ENCODE measurements around the gene CRYBG2. TPM values are rescaled to one million over a fixed set of nuclear protein-coding genes. Genes with fewer than 3 reads are reported as not detected.
"Not testable (repeated sequence)": the region's sequence is repeated elsewhere in the genome, so short reads cannot be mapped to it uniquely, and the experiment has no call there.

The CRYBG2 gene
- total RNA-seq, 2 donors from 2014 or later = 9.0 to 15.1 TPM

DNA sequence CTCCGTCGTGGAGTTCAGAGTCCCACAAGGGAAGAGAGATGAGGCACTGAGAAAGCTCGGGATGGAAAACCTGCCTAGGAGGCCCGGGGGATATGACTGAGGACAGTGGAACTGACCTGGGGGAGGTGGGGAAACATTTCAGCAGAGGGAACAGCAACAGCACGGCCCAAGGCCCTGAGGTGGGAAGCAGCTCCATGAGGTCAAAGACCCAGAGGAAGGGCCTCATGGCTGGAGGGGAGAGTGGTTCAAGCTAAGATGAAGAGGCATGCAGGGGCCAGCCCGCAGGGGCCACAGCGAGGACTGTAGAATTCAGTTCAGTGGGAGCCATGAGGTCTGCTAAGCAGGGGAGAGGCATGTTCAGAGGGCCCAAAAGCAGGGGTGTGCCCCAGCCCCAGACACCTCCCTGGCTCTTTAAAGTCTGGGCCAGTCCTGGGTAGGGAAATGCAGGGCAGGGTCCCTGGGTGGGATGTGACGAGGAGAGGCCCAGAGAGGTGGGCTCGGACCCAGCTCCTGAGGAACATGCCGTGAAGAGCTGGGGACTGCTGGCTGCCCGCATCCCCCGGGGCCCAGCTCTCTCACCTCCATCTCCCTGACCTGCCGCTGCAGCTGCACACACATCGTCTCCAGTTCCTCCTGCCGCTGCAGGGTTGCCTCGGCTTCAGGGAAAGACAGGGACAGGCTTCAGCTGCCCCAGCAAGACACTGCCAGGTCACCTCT is 57.4 kb downstream of the CRYBG2 start:
- H3K27ac ChIP-seq (ENCODE audit: low read depth, low read length) = no peak overlapping the region
- 87 to 92% methylated on average over 15 to 16 of the region's 16 CpGs for WGBS, 2 experiments (ENCODE audit: insufficient coverage in 1 of 2, insufficient read length in 1 of 2)
- H3K27me3 ChIP-seq (ENCODE audit: control insufficient read depth, insufficient read depth, low read length, poor library complexity, severe bottlenecking) = no peaks in the 10 kb centered on the region
- no peak overlapping the region for H3K4me3 ChIP-seq (ENCODE audit: low read length)
- no peaks in the 10 kb centered on the region for H3K27me3 Mint-ChIP-seq (ENCODE audit: insufficient read depth)
- no peaks in the 10 kb centered on the region for H3K4me1 ChIP-seq (ENCODE audit: control insufficient read depth, insufficient read depth, low read length)
- no peak overlapping the region for H3K4me3 Mint-ChIP-seq
- H3K9me3 Mint-ChIP-seq = no peaks in the 10 kb centered on the region
- no peaks in the 10 kb centered on the region for H3K36me3 ChIP-seq (ENCODE audit: control insufficient read depth, insufficient read depth, low read length)
- H3K4me1 Mint-ChIP-seq = no peaks in the 10 kb centered on the region
- TF ChIP-seq, protein P1, sequence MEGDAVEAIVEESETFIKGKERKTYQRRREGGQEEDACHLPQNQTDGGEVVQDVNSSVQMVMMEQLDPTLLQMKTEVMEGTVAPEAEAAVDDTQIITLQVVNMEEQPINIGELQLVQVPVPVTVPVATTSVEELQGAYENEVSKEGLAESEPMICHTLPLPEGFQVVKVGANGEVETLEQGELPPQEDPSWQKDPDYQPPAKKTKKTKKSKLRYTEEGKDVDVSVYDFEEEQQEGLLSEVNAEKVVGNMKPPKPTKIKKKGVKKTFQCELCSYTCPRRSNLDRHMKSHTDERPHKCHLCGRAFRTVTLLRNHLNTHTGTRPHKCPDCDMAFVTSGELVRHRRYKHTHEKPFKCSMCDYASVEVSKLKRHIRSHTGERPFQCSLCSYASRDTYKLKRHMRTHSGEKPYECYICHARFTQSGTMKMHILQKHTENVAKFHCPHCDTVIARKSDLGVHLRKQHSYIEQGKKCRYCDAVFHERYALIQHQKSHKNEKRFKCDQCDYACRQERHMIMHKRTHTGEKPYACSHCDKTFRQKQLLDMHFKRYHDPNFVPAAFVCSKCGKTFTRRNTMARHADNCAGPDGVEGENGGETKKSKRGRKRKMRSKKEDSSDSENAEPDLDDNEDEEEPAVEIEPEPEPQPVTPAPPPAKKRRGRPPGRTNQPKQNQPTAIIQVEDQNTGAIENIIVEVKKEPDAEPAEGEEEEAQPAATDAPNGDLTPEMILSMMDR (conservative IDR thresholded peaks at IDR 0.05) = no peak
- H3K9me3 ChIP-seq (ENCODE audit: control insufficient read depth, low read length) = no peaks in the 10 kb centered on the region
- H3K36me3 Mint-ChIP-seq (ENCODE audit: low read depth) = peaks cover 8% of the 10 kb centered on the region
- H3K9ac ChIP-seq (ENCODE audit: extremely low read depth, low read length, poor library complexity, severe bottlenecking) = no peak overlapping the region
- no peak overlapping the region for H3K27ac Mint-ChIP-seq
- no peak for DNase-seq

DNA sequence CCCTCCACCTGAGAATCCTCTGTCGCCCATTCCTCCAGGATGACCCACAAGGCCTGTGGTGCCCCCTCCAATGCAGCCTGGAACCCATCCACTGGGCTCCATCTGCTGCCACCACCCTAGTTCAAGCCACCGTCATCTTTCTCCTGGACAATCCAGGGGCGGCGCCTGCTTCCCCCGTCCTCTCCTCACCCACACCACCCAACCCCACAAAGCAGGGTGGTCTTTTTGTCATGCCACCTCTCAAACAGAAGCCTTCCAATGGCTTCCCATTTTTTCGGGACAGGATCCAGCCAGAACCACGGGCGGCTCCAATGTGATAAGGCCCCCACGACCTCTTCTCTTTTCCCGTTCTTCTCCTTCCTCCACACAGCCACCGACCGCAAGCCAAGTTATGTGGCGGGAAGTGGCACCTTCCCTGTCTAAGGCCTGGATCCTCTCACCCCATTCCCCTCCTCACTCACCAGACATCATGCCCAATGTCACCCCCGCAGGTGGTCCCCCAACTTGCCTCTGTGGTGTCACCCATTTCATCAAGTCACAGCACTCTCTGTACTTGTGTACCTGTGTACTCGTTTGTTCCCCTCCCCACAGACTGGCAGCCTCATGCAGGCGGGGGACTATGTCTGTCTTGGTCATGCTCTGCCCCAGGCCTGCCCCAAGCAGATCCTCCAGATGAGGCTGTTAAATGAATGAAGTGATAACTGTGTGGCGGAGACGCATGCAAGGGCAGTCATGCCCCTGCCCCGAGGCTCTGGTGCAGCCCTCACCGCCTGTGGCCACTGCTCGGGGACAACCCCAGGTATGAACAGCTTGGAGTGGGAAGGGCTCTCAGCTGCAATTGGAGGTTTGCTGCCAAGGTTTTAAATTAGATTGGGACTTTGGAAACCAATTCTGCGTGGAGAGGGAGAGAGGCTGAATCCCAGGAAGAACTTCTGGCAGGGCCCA is 58.5 kb downstream of the CRYBG2 start:
- TF ChIP-seq, protein P1 (conservative IDR thresholded peaks at IDR 0.05) = no peak
- no peak overlapping the region for H3K27ac ChIP-seq (ENCODE audit: low read depth, low read length)
- H3K27me3 Mint-ChIP-seq (ENCODE audit: insufficient read depth) = no peaks in the 10 kb centered on the region
- H3K27ac Mint-ChIP-seq = no peak overlapping the region
- H3K9me3 Mint-ChIP-seq = no peaks in the 10 kb centered on the region
- WGBS, 2 experiments (ENCODE audit: insufficient coverage in 1 of 2, insufficient read length in 1 of 2) = 87 to 94% methylated on average over 14 to 22 of the region's 22 CpGs
- no peak overlapping the region for H3K4me3 ChIP-seq (ENCODE audit: low read length)
- no peak overlapping the region for H3K4me3 Mint-ChIP-seq
- peaks cover 8% of the 10 kb centered on the region for H3K36me3 Mint-ChIP-seq (ENCODE audit: low read depth)
- no peak overlapping the region for H3K9ac ChIP-seq (ENCODE audit: extremely low read depth, low read length, poor library complexity, severe bottlenecking)
- no peaks in the 10 kb centered on the region for H3K27me3 ChIP-seq (ENCODE audit: control insufficient read depth, insufficient read depth, low read length, poor library complexity, severe bottlenecking)
- H3K36me3 ChIP-seq (ENCODE audit: control insufficient read depth, insufficient read depth, low read length) = no peaks in the 10 kb centered on the region
- no peak for DNase-seq
- no peaks in the 10 kb centered on the region for H3K4me1 ChIP-seq (ENCODE audit: control insufficient read depth, insufficient read depth, low read length)
- peaks cover 9% of the 10 kb centered on the region for H3K4me1 Mint-ChIP-seq
- no peaks in the 10 kb centered on the region for H3K9me3 ChIP-seq (ENCODE audit: control insufficient read depth, low read length)

DNA sequence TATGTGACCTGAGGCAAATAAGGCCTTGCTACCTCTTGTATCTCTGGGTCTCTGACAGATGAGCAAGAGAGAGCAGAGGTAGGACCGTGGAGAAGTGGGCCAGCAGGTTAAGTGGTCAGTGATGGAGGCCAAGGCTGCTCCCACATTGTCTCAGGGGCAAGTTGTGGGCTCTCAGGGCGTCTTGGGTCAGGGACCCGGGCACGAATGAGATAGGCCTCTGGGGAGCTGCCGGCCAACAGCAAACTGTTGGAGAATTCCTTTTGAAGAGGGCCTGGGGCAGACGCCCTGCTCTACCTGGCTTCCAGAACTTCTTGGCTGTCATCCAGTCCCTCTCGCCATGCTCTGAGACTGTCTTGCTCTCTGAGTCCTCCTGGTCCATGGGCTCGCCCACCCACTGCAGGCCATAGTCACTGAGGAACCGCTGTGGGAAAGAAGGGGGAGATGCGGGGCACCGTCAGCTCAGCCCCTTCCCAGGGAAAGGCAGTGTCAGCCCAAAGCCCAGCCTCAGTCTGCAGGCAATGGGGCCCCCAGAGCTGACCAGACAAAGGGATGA is 59.9 kb downstream of the CRYBG2 start:
- peaks cover 14% of the 10 kb centered on the region for H3K4me1 Mint-ChIP-seq
- no peaks in the 10 kb centered on the region for H3K27me3 Mint-ChIP-seq (ENCODE audit: insufficient read depth)
- Histone ChIP-seq H3K36me3 (ENCODE audit: control insufficient read depth, insufficient read depth, low read length) (no peaks in the 10 kb centered on the region), H3K27ac (ENCODE audit: low read depth, low read length) (no peak overlapping the region), H3K27me3 (ENCODE audit: control insufficient read depth, insufficient read depth, low read length, poor library complexity, severe bottlenecking) (no peaks in the 10 kb centered on the region), H3K9ac (ENCODE audit: extremely low read depth, low read length, poor library complexity, severe bottlenecking) (no peak overlapping the region), H3K9me3 (ENCODE audit: control insufficient read depth, low read length) (no peaks in the 10 kb centered on the region), H3K4me3 (ENCODE audit: low read length) (no peak overlapping the region), H3K4me1 (ENCODE audit: control insufficient read depth, insufficient read depth, low read length) (no peaks in the 10 kb centered on the region)
- TF ChIP-seq, protein P1 (conservative IDR thresholded peaks at IDR 0.05) = no peak
- H3K36me3 Mint-ChIP-seq (ENCODE audit: low read depth) = peaks cover 8% of the 10 kb centered on the region
- no peaks in the 10 kb centered on the region for H3K9me3 Mint-ChIP-seq
- DNase-seq = no peak
- H3K4me3 Mint-ChIP-seq = no peak overlapping the region
- WGBS, 2 experiments (ENCODE audit: insufficient coverage in 1 of 2, insufficient read length in 1 of 2) = 85 to 95% methylated on average over 8 to 11 of the region's 11 CpGs
- H3K27ac Mint-ChIP-seq = no peak overlapping the region

DNA sequence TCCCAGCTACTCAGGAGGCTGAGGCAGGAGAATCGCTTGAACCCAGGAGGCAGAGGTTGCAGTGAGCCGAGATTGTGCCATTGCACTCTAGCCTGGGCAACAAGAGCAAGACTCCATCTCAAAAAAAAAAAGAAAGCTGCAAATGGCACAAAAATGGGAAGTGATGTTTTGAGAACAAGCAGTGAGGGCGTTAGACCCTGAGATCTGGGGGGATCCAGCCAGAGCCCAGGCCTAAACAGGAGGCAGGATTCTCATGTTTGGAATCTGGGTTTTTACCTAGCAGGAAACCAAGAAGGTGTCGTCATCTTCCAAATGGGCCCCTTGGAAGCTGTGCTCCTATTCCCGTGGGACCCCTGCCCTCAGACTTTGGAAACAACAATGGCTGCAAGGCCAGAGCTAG is 61.2 kb downstream of the CRYBG2 start:
- not testable (repeated sequence) for H3K9me3 ChIP-seq (ENCODE audit: control insufficient read depth, low read length); H3K36me3 Mint-ChIP-seq (ENCODE audit: low read depth); H3K36me3 ChIP-seq (ENCODE audit: control insufficient read depth, insufficient read depth, low read length); H3K27me3 Mint-ChIP-seq (ENCODE audit: insufficient read depth); H3K9me3 Mint-ChIP-seq; H3K27me3 ChIP-seq (ENCODE audit: control insufficient read depth, insufficient read depth, low read length, poor library complexity, severe bottlenecking); H3K27ac Mint-ChIP-seq; H3K4me3 Mint-ChIP-seq; H3K27ac ChIP-seq (ENCODE audit: low read depth, low read length); H3K4me3 ChIP-seq (ENCODE audit: low read length); DNase-seq; H3K9ac ChIP-seq (ENCODE audit: extremely low read depth, low read length, poor library complexity, severe bottlenecking); H3K4me1 ChIP-seq (ENCODE audit: control insufficient read depth, insufficient read depth, low read length)
- peaks cover 14% of the 10 kb centered on the region for H3K4me1 Mint-ChIP-seq
- 93 to 94% methylated on average over 3 to 5 of the region's 5 CpGs for WGBS, 2 experiments (ENCODE audit: insufficient coverage in 1 of 2, insufficient read length in 1 of 2)
